ENCODE measurements around the gene SPON2. TPM values are rescaled to one million over a fixed set of nuclear protein-coding genes. Genes with fewer than 3 reads are reported as not detected.

Gene SPON2
- total RNA-seq, 2 experiments from 2014 or later: 6.5 to 6.8 TPM

GRCh38 chr4:1211891-1212545 lies 39.6 kb upstream of the SPON2 start:
- Mint-ChIP-seq H3K36me3 (peaks cover 10% of the 10 kb centered on the region), H3K9me3 (no peaks in the 10 kb centered on the region), H3K27me3 (no peaks in the 10 kb centered on the region), H3K4me1 (peaks cover 9% of the 10 kb centered on the region), H3K27ac (no peak overlapping the region), H3K4me3 (no peak overlapping the region)
- DNase-seq: no peak

GRCh38 chr4:1211371-1211770 lies 39.0 kb upstream of the SPON2 start:
- H3K4me3 Mint-ChIP-seq: no peak overlapping the region
- DNase-seq: no peak
- H3K36me3 Mint-ChIP-seq: peaks cover 3% of the 10 kb centered on the region
- H3K27me3 Mint-ChIP-seq: no peaks in the 10 kb centered on the region
- H3K27ac Mint-ChIP-seq: no peak overlapping the region
- peaks cover 2% of the 10 kb centered on the region for H3K4me1 Mint-ChIP-seq
- no peaks in the 10 kb centered on the region for H3K9me3 Mint-ChIP-seq

DNA sequence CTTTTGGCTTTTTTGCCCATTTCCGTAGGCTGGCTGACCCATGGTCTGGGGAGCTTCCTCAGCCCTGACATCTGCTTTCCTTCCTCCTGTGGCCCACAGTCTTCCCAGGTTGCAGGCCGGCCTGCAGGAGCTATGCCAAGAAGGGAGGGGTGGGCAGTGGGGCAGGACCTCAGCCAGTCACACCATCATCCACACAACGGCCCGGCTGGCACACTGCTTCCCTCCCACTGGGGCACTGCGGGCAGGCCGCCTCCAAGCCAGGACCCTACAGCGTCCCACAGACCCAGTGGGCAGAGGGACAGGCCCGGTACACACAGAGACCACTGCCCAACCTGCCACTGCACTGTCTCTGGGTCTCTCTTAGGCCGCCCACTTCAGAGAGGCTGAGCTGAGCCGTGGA lies 38.6 kb upstream of the SPON2 start:
- peaks cover 2% of the 10 kb centered on the region for H3K4me1 Mint-ChIP-seq
- peaks cover 3% of the 10 kb centered on the region for H3K36me3 Mint-ChIP-seq
- no peak for DNase-seq
- H3K4me3 Mint-ChIP-seq: no peak overlapping the region
- H3K27ac Mint-ChIP-seq: no peak overlapping the region
- H3K27me3 Mint-ChIP-seq: no peaks in the 10 kb centered on the region
- H3K9me3 Mint-ChIP-seq: no peaks in the 10 kb centered on the region

- no peaks in the 10 kb centered on the region for H3K27me3 Mint-ChIP-seq
- no peak overlapping the region for H3K27ac Mint-ChIP-seq
- H3K36me3 Mint-ChIP-seq: no peaks in the 10 kb centered on the region
- no peak overlapping the region for H3K4me3 Mint-ChIP-seq
- DNase-seq: no peak
- no peaks in the 10 kb centered on the region for H3K9me3 Mint-ChIP-seq
- no peaks in the 10 kb centered on the region for H3K4me1 Mint-ChIP-seq
These were observed 38.0 kb upstream of the SPON2 start for GRCh38 chr4:1210241-1210841.

- H3K9me3 Mint-ChIP-seq: no peaks in the 10 kb centered on the region
- no peak for DNase-seq
- H3K36me3 Mint-ChIP-seq: no peaks in the 10 kb centered on the region
- H3K4me3 Mint-ChIP-seq: no peak overlapping the region
- H3K4me1 Mint-ChIP-seq: no peaks in the 10 kb centered on the region
- no peaks in the 10 kb centered on the region for H3K27me3 Mint-ChIP-seq
- no peak overlapping the region for H3K27ac Mint-ChIP-seq
These were observed 37.4 kb upstream of the SPON2 start for GRCh38 chr4:1209821-1210220.

- no peak overlapping the region for H3K27ac Mint-ChIP-seq
- DNase-seq: no peak
- H3K4me3 Mint-ChIP-seq: no peak overlapping the region
These were observed 36.8 kb upstream of the SPON2 start for GRCh38 chr4:1208970-1209704.

DNA sequence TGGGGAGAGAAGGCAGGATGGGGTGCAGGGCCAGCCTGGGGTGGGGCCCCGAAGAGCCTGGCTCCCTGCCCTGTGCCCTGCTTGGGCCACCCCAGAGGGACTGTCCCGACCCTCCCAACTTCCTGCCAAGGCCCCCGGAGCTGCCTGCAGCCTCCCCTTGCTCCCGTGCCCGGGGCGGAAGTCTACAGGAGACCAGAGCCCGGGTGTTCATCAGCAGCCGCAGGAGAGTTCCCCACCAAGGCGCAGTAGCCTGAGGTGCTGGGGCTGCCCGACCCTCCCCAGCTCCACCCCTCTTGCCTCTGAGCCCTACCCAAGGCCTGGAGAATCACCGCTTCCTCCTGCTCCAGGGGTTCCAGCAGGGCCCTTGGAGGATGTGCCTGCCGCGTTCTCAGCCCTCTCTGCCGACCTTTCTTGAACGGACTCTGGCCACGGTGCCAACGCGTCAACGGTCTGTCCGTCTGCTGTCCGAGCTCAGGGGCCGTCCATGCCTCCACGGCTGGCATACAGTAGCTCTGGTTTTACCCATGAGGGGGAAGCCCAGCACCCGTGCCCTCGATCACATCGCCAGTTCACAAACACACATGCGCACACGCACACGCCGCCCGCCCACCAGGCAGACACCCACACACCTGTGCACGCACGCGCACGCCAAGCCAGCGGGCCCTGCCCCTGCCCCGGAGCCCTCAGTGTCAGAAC lies 36.0 kb upstream of the SPON2 start:
- Mint-ChIP-seq H3K36me3 (peaks cover 2% of the 10 kb centered on the region), H3K27ac (peak overlapping the region; percentile 42), H3K27me3 (no peaks in the 10 kb centered on the region), H3K9me3 (no peaks in the 10 kb centered on the region), H3K4me3 (peak overlapping the region; percentile 1), H3K4me1 (peaks cover 7% of the 10 kb centered on the region)
- no peak for DNase-seq

More at GRCh38 chr4:1208970-1209704, 36.8 kb upstream of the SPON2 start:
- no peaks in the 10 kb centered on the region for H3K9me3 Mint-ChIP-seq
- no peaks in the 10 kb centered on the region for H3K36me3 Mint-ChIP-seq
- no peaks in the 10 kb centered on the region for H3K4me1 Mint-ChIP-seq
- no peaks in the 10 kb centered on the region for H3K27me3 Mint-ChIP-seq

DNA sequence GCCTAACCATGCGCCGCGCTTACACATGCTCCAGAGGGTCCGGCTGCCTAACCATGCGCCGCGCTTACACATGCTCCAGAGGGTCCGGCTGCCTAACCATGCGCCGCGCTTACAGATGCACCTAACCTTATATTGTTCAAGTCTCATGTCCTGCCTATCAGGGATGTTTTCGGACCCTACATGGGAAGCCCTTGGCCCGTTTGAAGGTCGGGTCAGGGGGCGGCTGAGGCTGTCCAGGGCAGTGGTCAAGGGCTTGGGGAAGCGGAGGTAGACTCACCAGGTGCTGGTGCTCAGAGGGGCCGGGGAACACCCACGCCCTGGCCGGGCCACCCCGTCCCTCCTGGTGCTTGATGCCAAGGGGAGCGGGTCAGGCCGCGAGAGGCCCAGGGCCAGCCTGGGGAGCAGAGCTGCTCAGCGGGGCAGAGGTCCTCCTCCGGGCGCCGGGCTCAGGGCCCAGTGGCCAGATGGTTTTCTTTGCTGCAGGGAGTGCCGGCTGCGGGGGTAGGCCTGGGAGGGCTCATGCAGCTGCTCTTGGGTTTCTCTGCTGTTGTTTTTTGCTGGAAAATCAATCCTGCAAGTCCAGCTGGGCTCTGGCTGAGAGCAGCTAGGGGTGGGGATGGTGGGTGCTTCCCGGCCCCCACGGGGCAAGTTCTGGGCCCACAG lies 35.4 kb upstream of the SPON2 start:
- no peaks in the 10 kb centered on the region for H3K9me3 Mint-ChIP-seq
- H3K4me1 Mint-ChIP-seq: peaks cover 10% of the 10 kb centered on the region
- H3K36me3 Mint-ChIP-seq: peaks cover 2% of the 10 kb centered on the region
- H3K27me3 Mint-ChIP-seq: no peaks in the 10 kb centered on the region
- no peak overlapping the region for H3K27ac Mint-ChIP-seq
- no peak for DNase-seq
- H3K4me3 Mint-ChIP-seq: no peak overlapping the region

DNA sequence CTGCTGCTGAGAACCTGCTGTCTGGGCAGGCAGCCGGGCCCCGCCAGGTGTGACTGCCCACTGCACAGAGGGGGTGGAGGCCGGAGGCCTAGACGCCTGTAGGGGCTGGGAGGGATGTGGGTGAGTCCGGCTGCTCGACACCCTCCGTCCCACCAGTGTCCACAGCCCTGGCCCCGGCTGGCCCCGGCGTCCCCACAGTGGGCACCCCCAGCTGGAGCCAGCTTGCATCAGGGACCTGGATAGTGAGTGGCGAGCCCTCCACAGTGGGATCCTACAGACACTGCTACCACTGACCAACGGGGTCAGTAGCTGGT lies 34.7 kb upstream of the SPON2 start:
- no peak overlapping the region for H3K4me3 Mint-ChIP-seq
- no peaks in the 10 kb centered on the region for H3K27me3 Mint-ChIP-seq
- H3K9me3 Mint-ChIP-seq: no peaks in the 10 kb centered on the region
- peaks cover 2% of the 10 kb centered on the region for H3K36me3 Mint-ChIP-seq
- no peak for DNase-seq
- peaks cover 13% of the 10 kb centered on the region for H3K4me1 Mint-ChIP-seq
- no peak overlapping the region for H3K27ac Mint-ChIP-seq

DNA sequence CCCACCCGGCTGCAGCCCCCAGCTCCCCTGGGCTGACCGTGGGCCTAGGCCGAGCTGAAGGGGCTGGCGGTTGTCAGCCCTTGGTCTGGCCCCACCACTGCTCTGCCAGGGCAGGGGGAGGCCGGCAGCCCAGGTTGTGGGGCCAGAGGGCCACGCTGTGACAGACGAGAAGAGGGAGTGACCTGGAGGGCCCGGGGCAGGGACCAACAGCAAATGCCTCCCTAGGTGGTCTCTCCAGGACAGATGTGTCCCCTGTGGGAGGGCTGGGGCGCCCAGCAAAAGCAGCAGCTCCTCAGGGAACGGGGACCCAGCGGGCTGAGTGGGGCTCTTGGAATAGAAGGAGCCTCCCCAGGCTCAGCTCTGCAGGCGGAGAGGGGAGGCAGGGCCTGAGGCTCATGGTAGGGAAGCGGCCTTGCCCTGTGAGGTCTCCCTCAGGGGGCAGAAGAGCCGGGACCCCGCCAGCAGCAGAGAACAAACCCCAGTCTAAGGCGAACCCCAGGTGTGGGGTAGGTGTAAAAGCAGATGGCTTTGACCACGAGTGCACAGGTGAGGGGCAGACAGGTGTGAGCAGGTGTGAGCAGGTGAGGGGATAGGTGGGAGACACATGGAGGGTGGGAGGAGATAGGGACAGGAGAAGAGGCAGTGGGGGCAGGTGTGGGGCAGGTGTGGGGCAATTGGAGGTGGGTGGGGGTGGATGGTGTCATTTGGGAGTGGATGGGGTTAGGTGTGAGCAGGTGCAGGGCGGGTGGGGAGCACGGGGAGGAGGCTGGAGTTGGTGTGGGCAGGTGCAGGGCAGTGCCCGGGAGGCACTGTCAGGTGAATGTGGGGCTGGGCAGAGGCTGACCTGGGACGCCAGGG lies 34.1 kb upstream of the SPON2 start:
- DNase-seq: no peak
- Mint-ChIP-seq H3K27me3 (no peaks in the 10 kb centered on the region), H3K27ac (no peak overlapping the region), H3K9me3 (no peaks in the 10 kb centered on the region), H3K4me3 (no peak overlapping the region), H3K36me3 (peaks cover 2% of the 10 kb centered on the region), H3K4me1 (peaks cover 19% of the 10 kb centered on the region)

DNA sequence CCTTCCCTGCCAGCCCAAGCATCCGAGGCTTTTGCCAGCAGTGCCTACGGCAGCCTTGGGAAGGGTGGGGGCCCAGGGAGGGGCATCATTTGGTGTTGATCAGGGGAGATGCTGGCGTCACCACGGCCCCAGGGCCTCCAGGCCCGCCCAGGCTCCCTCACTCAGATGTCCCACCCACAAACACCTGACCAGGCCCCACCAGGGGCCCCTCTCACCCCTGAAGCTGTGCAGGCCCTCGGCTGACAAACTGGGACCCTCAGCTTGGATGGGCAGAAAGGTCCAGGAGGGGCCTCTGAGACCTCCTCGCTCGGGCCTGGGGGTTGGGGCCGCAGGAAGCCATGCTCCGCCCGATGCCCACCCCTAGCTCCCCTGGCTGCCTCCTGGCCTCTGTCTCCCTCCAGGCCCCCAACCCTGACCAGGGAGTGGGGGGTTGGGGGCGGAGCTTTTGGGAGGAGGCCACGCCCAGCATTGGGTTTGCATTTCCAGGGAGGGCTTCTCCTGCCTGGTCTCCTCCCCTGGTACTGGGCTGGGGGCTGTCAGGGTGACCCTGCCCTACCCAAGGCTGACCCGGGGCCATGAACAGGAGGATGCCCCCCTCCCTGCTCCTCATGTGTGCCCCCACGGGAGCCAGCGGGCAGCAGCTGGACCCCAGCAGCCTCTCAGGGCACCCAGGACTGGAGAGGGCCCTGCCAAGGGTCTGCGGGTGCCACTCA lies 33.4 kb upstream of the SPON2 start:
- peaks cover 2% of the 10 kb centered on the region for H3K36me3 Mint-ChIP-seq
- no peaks in the 10 kb centered on the region for H3K27me3 Mint-ChIP-seq
- no peak for DNase-seq
- H3K9me3 Mint-ChIP-seq: no peaks in the 10 kb centered on the region
- no peak overlapping the region for H3K27ac Mint-ChIP-seq
- H3K4me3 Mint-ChIP-seq: no peak overlapping the region
- H3K4me1 Mint-ChIP-seq: peaks cover 23% of the 10 kb centered on the region

DNA sequence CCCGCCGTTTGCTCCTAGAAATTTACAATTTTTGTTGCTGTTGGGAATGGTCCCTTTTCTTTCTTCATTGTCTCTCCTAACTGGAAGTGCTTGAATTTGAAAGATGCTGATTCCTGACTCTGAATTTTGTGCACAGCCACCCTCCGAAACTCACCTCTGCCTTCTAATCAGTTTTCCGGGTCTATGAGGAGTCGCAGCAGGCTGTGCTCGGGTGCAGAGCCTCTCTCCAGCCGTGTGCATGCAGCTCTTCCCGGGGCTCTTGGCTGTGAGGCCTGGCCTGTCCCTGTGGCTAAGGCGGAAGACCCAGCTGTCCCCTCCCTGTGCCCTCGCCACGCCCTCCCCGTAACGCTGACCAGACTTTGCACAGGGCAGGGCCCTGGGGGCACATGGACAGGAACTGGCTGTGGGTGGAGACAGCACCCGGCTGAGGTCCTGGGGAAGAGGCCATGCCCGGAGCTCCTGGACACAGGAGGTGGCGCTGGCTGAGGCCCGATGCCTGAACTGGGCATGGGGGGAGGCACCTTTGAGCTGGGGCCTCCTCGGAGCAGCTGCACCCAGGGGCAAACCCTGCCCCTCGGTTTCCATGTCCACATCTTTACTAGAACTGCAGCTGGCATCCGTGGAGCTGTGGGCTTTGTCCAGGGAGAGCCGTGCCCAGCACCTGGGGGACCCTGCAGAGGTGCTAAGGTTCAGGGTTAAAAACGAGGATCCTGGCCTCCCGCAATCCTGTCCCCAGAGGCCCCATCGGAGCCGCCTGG lies 32.6 kb upstream of the SPON2 start:
- peaks cover 27% of the 10 kb centered on the region for H3K4me1 Mint-ChIP-seq
- no peaks in the 10 kb centered on the region for H3K27me3 Mint-ChIP-seq
- no peak overlapping the region for H3K4me3 Mint-ChIP-seq
- no peaks in the 10 kb centered on the region for H3K9me3 Mint-ChIP-seq
- no peak for DNase-seq
- peaks cover 2% of the 10 kb centered on the region for H3K36me3 Mint-ChIP-seq
- H3K27ac Mint-ChIP-seq: no peak overlapping the region

- Mint-ChIP-seq H3K9me3 (no peaks in the 10 kb centered on the region), H3K4me3 (no peak overlapping the region), H3K27ac (no peak overlapping the region), H3K27me3 (no peaks in the 10 kb centered on the region), H3K4me1 (peaks cover 28% of the 10 kb centered on the region), H3K36me3 (peaks cover 2% of the 10 kb centered on the region)
- no peak for DNase-seq
These were observed 32.0 kb upstream of the SPON2 start for GRCh38 chr4:1204286-1204827.

All from activated naive CD8-positive, alpha-beta T cell treated with anti-CD3 and anti-CD28 coated beads for 36 hours (primary cell).